ENCODE results near the gene PPP1R9A.

Gene PPP1R9A

GRCh38 chr7:94907026-94907810 is at the start of gene PPP1R9A:
Gene PPP1R9A, plus strand, starts transcription at chr7:94907594. Its CDS starts 2,520 bp downstream, at chr7:94910114.
- DNase-seq = peak; percentile 28

- no peak for DNase-seq
Measured at GRCh38 chr7:94871132-94871531, 36.3 kb upstream of the PPP1R9A start.

- DNase-seq = no peak
Measured at GRCh38 chr7:94873239-94873638, 34.2 kb upstream of the PPP1R9A start.

GRCh38 chr7:94874036-94874785 is 33.2 kb upstream of the PPP1R9A start:
- DNase-seq = no peak

GRCh38 chr7:94875201-94875600 is 32.2 kb upstream of the PPP1R9A start:
- no peak for DNase-seq

DNA sequence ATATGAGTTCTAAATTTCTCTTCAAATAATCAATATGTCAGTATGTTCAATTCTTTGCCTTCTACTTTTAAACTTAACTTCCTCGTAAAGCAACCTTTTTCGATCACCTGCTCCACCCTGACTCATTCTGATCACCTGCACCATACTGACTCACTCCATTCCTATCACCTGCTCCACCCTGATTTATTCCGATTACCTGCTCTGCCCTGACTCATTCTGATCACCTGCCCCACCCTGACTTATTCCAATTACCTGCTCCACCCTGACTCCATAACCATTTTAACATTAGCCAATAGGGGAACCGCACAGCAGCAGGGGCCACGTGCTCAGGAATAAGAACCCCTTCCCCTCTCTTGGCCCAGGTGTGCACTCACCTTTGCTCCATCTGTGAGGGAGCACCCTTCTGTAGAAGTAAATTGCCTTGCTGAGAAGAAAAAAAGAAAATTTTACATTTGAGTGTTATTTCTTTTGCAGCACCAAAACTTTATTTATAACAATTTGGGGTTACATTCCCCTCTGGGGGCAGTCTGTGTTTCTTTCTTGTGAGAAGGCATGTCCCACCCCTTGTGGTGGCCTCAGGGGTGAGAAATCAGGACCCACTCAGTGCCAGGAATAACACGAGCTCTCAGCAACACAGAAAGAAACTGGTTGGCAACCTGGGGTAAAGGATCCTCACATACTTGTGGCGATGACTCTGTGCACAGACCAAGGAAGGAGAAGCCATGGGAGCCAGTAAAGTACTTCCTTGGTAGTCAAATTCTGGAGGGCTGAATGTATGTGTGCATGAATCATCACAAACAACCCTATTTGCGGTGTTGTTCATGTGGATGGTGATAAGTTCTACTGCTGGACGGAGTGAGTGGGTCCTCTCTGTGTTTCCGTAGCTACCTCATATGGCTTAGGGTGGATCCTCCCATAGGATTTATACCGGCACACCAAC is 29.4 kb upstream of the PPP1R9A start:
- no peak for DNase-seq

DNA sequence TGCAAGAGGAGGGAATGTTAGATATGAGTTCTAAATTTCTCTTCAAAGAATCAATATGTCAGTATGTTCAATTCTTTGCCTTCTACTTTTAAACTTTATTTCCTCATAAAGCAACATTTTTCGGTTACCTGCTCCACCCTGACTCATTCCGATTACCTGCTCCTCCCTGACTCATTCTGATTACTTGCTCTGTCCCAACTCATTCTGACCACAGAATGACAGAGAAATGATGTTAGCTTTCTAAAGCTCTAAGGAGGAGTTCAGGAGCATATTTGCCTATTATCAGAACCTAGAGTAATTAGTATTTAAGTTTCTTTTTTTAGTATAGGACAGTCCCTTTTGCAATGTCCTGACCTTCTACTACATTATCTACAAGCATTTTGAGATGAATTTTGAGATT is 24.5 kb upstream of the PPP1R9A start:
- DNase-seq = no peak

DNA sequence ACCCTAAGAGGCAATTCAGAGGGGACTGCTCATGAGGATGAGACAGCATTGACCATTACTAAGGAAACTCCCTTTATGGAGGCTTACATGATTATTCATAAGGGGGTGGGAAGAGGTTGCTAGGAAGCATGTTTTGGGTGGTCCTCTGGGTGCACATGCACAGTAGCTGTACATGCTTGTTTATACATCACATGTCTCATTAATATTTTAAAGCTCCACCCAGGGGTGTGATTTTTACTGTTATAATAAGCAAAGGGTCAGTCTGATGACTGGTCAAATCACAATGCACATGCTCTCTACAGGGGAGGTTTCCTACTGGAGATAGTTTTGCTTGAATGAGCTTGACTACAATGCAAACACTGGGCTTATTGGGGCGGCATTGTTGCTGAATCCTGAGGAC is 23.8 kb upstream of the PPP1R9A start:
- DNase-seq = no peak

DNA sequence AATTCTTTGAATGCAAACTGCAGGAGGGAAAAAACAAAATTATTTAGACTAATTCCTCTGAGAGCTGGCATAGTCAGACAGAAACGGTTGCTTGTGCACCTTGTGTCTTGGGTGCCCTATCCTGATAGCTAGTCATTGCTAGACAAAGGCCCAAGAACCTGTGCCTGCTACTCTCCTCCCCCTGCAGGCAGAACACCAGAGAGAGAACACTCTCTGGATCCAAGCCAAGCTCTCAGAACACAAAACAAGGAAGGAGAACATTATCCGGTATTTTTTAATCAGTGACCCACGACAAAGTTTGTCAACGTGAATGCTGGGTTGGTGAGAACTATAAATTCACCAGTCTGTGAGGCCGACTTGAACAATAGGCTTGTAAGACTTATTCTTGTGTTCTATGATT is 18.8 kb upstream of the PPP1R9A start:
- no peak for DNase-seq

GRCh38 chr7:94888995-94889523 is 18.3 kb upstream of the PPP1R9A start:
- DNase-seq = no peak

DNA sequence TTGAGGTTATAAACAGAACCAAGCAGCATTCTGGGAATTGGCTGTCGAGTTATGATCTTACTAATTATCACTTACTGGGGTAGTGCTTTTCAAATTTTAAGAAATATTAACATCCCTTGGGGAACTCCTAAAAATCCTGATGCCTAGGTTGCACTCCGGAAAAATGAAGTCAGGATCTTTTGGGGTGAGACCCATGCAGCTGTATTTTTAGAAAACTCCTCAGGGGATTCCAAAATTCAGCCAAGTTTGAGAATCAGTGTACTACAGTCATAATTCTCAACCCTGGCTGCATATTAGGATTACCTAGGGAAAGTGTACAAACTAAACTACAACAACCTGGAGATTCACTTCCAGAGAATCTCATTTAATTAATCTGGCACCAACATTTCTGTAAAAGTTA is 17.2 kb upstream of the PPP1R9A start:
- no peak for DNase-seq

GRCh38 chr7:94893661-94894060 is 13.7 kb upstream of the PPP1R9A start:
- no peak for DNase-seq

DNA sequence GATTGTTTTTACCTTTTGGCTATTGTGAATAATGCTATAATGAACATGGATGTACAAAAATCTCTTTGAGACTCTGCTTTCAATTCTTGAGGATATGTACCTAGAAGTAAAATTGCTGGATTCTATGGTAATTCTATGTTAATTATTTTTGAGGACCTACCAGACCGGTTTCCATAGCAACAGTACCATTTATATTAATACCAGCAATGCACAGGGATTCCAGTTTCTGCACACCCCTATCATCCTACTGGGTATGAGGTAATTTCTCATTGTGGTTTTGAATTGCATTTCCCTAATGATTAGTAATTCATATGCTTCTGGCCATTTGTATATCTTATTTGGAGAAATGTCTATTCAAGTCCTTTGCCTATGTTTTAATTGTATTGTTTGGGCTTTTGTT is 9.9 kb upstream of the PPP1R9A start:
- no peak for DNase-seq

GRCh38 chr7:94898340-94898739 is 9.1 kb upstream of the PPP1R9A start:
- no peak for DNase-seq

- no peak for DNase-seq
Measured at GRCh38 chr7:94901981-94902380, 5.4 kb upstream of the PPP1R9A start.

GRCh38 chr7:94903971-94904370 is 3.4 kb upstream of the PPP1R9A start:
- DNase-seq = no peak

DNA sequence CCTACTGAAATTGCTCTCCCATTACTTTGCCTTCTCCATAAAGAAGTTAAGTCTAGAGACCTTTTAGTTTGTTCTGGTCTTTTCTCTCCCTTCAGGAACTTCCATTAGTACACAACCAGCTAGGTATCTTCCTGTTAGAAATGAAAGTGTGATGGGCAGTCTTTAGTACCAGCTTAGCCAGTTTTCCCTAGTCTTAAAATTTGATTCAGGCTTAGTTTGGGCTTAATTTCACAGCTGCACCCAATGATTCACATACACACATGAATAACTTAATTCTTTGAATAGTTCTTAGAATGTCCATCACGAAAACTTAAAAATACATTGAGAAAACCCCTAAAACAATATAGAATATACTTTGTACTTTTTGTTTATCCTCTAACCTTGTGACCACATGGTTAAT is 2.4 kb upstream of the PPP1R9A start:
- DNase-seq = no peak

DNA sequence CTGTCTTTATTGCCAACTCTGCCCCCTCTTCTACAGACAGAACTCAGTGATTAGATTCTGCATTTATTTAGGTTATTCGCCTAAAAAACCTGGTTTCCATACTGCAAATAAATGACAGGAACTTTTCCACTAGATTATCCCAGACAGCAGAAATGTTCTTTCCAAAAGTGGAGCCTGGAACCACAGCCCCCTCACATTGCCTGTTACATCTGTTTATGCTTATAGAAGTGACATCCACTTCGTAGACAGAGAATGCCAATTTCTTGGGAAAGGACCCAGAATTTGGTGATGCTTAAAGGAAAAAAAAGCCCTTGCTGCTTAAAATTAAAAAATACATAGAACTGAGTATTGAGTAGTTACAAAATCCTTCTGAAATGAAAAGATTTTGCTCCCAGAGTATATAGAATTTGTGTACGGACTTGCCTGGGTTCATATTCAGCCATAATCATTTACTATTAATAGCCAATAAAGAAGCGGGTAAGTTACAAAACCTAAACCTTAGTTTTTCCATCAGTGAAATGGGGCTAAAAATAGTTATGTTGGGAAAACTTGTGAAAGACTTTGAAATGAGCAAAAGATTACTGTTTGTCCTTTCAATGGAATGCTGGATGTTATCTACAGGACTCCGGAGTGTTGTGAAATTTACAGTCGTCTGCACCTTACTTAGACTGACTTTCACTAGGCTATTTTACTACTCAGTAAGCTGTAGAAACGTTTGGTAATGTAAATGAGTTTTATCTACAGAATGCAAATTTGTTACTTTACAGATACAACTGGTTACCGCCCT is 1.1 kb upstream of the PPP1R9A start:
- DNase-seq = no peak

DNA sequence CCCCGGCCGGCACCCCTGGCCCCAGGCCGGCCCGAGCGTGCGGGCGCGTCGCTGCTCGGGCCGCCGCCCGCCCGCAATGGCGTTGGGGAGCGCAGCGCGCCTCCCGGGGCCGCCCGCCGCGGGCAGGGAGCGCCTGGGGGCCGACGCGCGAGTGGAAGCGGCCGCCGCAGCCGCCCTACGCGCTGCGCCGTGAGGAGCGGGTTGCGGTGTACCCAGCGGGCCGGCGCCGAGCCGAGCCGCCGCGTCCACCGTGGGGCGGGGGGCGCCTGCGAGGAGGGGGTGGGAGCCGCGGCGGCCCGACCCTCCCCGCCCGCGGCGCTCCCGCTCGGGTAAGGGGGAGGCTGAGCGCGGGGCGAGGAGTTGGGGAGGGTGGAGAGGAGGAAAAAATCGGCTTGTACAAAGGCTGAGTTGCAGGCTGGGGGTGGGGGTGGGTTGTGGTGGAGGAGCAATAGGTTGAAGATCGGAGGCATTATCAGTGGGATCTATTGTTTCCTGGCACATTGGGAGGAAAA is 473 bp downstream of the PPP1R9A start:
- no peak for DNase-seq

DNA sequence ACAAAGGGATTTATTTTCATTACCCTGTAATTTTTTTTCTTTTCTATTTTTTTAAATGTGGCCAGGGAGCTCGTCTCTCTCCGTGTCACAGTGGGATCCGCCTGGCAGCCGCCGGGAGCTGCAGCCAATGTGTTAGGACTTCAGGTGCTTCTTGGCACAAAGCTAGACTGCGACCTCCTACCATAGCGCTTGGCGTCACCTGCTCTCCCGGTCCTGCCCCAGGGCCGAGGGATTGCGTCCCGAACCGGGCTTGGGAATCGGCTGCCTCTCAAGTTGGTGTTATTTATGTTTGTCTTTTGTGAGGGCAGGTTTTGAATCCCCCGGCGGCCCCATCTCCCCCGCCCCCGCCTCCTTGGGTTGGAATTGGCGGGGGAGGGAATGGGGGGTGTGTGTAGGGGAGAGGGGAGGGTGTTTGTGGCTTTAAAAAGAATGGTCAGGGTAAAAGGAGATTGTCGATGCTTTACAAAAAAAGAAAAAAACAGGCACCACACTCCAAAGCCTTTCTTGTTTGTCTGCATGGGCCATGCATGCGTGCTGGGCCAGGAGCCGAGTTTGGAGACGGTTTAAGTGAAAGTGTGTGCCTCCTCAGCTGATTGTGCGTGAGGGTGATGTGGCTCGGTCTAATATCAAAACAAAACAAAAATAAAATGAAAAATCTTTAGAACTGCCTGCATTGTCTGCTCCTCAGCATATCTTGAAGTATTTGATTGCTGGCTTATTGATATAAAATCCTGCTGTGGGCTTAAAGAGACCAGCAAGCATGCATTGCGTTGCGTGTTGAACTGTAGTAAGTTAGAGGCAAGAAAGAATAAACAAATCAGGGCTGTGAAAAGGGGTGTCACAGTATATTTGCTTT is 1.2 kb downstream of the PPP1R9A start:
- DNase-seq = peak; percentile 19

DNA sequence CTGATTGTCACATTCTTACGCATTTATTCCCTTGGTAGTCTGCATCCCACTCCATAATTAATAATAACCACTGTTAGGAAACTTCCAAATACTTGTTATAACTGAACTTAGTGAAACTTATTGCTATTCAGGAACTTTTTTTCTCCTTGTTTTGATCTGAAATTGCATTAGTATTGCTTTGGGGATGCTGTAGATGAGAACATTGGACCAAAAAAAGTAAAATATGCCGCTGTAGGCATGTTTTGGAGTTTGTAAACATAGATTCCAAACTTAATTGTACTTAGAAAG is 1.7 kb downstream of the PPP1R9A start:
- no peak for DNase-seq
